Endothelial cell of umbilical vein (primary cell): ENCODE measurements around the gene PPP1R13B. TPM values are rescaled to one million over a fixed set of nuclear protein-coding genes. Genes with fewer than 3 reads are reported as not detected.

Experiments used
- BruUV-seq: library from RNA; stranded (reverse); fragments of 400-500 nt; replicated peaks from 2 replicates; lab custom pipeline; 2021; lab: Mats Ljungman, UMichigan
- CTCF ChIA-PET: fragments of 300-600, 350-600 bp; sonication (Branson Sonifier 250); formaldehyde crosslinking; loops from one replicate; lab custom pipeline; 2021; ENCODE audit warnings: antibody characterized with exemption, inconsistent platforms; lab: Charles Lee
- POLR2A ChIA-PET: fragments of 300-600, 350-600 bp; sonication (Branson Sonifier 250); formaldehyde crosslinking; loops from one replicate; lab custom pipeline; 2021; ENCODE audit warnings: antibody characterized with exemption, inconsistent platforms; lab: Charles Lee
- DNase-seq: peaks from one replicate; pipeline ENCODE4 v3.0.0-alpha.2; 2011; ENCODE audit warnings: low read depth, low spot score
- FAIRE-seq: peaks from 2 replicates; lab custom pipeline; 2011; peaks lifted over from hg19 to GRCh38; lab: Jason Lieb, UNC
- H2AFZ ChIP-seq: 2 replicates; pipeline ENCODE4 v1.6.0; 2012; ENCODE audit warnings: low read depth, low read length, control low read depth, inconsistent platforms
- H3K27ac ChIP-seq: 2 replicates; pipeline ENCODE4 v1.5.1; 2011; ENCODE audit warnings: low read depth, mild to moderate bottlenecking, control low read depth, low read length, moderate library complexity; ENCODE audit not compliant: insufficient read depth
- H3K27me3 ChIP-seq, 2 experiments: 2 replicates each; pipeline versions ENCODE4 v1.6.0 to v1.6.1; 2011; ENCODE audit warnings: low read length in 2 of 2, mixed read lengths in 1 of 2; ENCODE audit not compliant: control insufficient read depth in 2 of 2, insufficient read depth in 2 of 2
- H3K36me3 ChIP-seq, 2 experiments: 2 replicates in 1 of 2; 3 replicates in 1 of 2; pipeline ENCODE4 v1.5.1; 2011; ENCODE audit warnings: low read length in 2 of 2, mild to moderate bottlenecking in 1 of 2, moderate library complexity in 1 of 2; ENCODE audit not compliant: control insufficient read depth in 2 of 2, insufficient read depth in 2 of 2; ENCODE audit errors: extremely low read depth in 1 of 2
- H3K4me1 ChIP-seq: 3 replicates; pipeline ENCODE4 v1.5.1; 2011; ENCODE audit warnings: mild to moderate bottlenecking, low read length; ENCODE audit not compliant: control insufficient read depth, insufficient read depth; ENCODE audit errors: extremely low read depth
- H3K4me2 ChIP-seq: 2 replicates; pipeline ENCODE4 v1.6.1; 2011; ENCODE audit warnings: low read length, control low read depth, mixed read lengths; ENCODE audit not compliant: insufficient read depth
- H3K4me3 ChIP-seq, 3 experiments: fragments of 200-600 bp in 1 of 3; sonication (generic), shearing (Covaris generic) in 1 of 3; replicated peaks in 1 of 3; 2 replicates each; pipeline ENCODE4 v1.5.1; 2011 to 2016; ENCODE audit warnings: control low read depth in 3 of 3, low read length in 3 of 3, mild to moderate bottlenecking in 2 of 3, inconsistent platforms in 1 of 3, low read depth in 1 of 3, moderate library complexity in 1 of 3; ENCODE audit not compliant: insufficient read depth in 1 of 3
- H3K79me2 ChIP-seq: 2 replicates; pipeline ENCODE4 v1.6.0; 2012; ENCODE audit warnings: low read length, inconsistent platforms; ENCODE audit not compliant: control insufficient read depth, insufficient read depth
- H3K9ac ChIP-seq: replicated peaks from 2 replicates; pipeline ENCODE3; 2011; ENCODE audit warnings: low read length, control low read depth; ENCODE audit not compliant: insufficient read depth; ENCODE audit errors: extremely low read depth
- H3K9me1 ChIP-seq: replicated peaks from 3 replicates; pipeline ENCODE4 v1.6.0; 2011; ENCODE audit warnings: mild to moderate bottlenecking, low read length; ENCODE audit not compliant: control insufficient read depth, insufficient read depth; ENCODE audit errors: extremely low read depth
- H3K9me3 ChIP-seq: replicated peaks from 2 replicates; pipeline ENCODE4 v1.5.1; 2012; ENCODE audit warnings: low read length, inconsistent platforms; ENCODE audit not compliant: control insufficient read depth, insufficient read depth
- H4K20me1 ChIP-seq: replicated peaks from 2 replicates; pipeline ENCODE3; 2011; ENCODE audit warnings: mild to moderate bottlenecking, low read length; ENCODE audit not compliant: control insufficient read depth, insufficient read depth; ENCODE audit errors: extremely low read depth
- GATA2 ChIP-seq: IDR thresholded peaks from 2 replicates; pipeline ENCODE4 v1.7.0; 2011; ENCODE audit warnings: low read depth, mild to moderate bottlenecking, moderate library complexity, mixed read lengths, low read length; ENCODE audit not compliant: insufficient read length, insufficient read depth
- JUN ChIP-seq: IDR thresholded peaks from 2 replicates; pipeline ENCODE4 v1.6.1; 2011; ENCODE audit warnings: borderline replicate concordance, low read depth; ENCODE audit not compliant: insufficient read length, insufficient read depth
- POLR2A ChIP-seq: IDR thresholded peaks from 2 replicates; pipeline ENCODE4 v1.6.1; 2012; ENCODE audit warnings: low read depth, mild to moderate bottlenecking, control low read depth, low read length
- dilution Hi-C: fragments of 300-500 bp; cut with MboI; formaldehyde crosslinking; loops from one replicate; pipeline ENCODE4 v1.15.0; 2019; ENCODE audit warnings: low sequenced_read_pairs; ENCODE audit not compliant: extremely low pct_ligation_motif_present
- intact Hi-C: fragments of 100-400 bp; cut with micrococcal nuclease; formaldehyde crosslinking; loops from one replicate; pipeline ENCODE4 v1.10.0; 2022
- polyA plus RNA-seq, 4 experiments: library from polyadenylated mRNA; depleted of rRNA in 3 of 4; stranded (reverse) in 3 of 4; unstranded in 1 of 4; fragments of >200 nt; gene quantifications; 2 replicates each; pipeline versions ENCODE4 v1.2.1 to v1.2.3, GENCODE V29; 2011 to 2012; ENCODE audit warnings: missing spikeins in 1 of 4
- total RNA-seq: library from RNA; stranded (reverse); gene quantifications from 2 replicates; pipeline ENCODE4 v1.2.3, GENCODE V29; 2021
- TF ChIP-seq, protein P1 (sequence below), 2 donors: IDR thresholded peaks; 1 replicate in 1 of 2; 2 replicates in 1 of 2; pipeline ENCODE4 v1.5.1; 2011; ENCODE audit warnings: low read length in 2 of 2, mild to moderate bottlenecking in 2 of 2, moderate library complexity in 2 of 2, control low read depth in 1 of 2, inconsistent platforms in 1 of 2, low read depth in 1 of 2; ENCODE audit not compliant: insufficient read depth in 1 of 2; ENCODE audit errors: extremely low read depth in 1 of 2
- TF ChIP-seq, protein P2 (sequence below): IDR thresholded peaks from 2 replicates; pipeline ENCODE4 v1.6.1; 2011; ENCODE audit not compliant: insufficient read depth, insufficient read length

Gene PPP1R13B
- total and polyA plus RNA-seq, 2 donors (not counting 3 experiments of a cell fraction or from before 2014, with no cell fraction given): 10.0 to 30.0 TPM

DNA sequence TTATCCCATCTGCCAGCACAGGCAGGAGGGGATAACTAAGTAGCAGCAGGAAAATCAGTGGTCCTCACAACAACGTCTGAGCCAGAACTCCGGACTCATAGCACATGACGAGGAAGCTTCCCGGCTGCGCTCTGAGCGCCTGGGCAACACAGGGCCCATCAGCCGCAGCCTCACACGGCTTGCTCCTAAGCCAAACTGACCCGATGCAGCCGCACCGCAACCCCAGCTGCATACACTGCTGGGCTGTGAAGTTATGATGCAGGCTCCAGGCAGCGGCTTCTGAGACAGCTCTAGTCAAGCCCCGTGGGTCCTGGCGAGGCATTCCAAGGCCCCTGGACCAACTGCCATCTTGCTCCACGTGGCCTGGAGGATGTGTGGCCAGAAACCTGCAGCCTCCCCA, 103.7 kb downstream of the PPP1R13B start:
- POLR2A ChIA-PET: no interaction called here
- no TSS peak for BruUV-seq

More for the DNA sequence above, 103.7 kb downstream of the PPP1R13B start:
- dilution Hi-C loops: no loop called here
- no peak overlapping the region for H3K27ac ChIP-seq
- no peak for TF ChIP-seq JUN
- TF ChIP-seq GATA2: no peak
- TF ChIP-seq, protein P1, sequence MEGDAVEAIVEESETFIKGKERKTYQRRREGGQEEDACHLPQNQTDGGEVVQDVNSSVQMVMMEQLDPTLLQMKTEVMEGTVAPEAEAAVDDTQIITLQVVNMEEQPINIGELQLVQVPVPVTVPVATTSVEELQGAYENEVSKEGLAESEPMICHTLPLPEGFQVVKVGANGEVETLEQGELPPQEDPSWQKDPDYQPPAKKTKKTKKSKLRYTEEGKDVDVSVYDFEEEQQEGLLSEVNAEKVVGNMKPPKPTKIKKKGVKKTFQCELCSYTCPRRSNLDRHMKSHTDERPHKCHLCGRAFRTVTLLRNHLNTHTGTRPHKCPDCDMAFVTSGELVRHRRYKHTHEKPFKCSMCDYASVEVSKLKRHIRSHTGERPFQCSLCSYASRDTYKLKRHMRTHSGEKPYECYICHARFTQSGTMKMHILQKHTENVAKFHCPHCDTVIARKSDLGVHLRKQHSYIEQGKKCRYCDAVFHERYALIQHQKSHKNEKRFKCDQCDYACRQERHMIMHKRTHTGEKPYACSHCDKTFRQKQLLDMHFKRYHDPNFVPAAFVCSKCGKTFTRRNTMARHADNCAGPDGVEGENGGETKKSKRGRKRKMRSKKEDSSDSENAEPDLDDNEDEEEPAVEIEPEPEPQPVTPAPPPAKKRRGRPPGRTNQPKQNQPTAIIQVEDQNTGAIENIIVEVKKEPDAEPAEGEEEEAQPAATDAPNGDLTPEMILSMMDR (IDR thresholded peaks at IDR 0.05; ENCODE audit: extremely low read depth in 1 of 2, insufficient read depth in 1 of 2, low read depth in 1 of 2, low read length in 2 of 2): no peak
- TF ChIP-seq POLR2A: no peak
- TF ChIP-seq, protein P2, sequence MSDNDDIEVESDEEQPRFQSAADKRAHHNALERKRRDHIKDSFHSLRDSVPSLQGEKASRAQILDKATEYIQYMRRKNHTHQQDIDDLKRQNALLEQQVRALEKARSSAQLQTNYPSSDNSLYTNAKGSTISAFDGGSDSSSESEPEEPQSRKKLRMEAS: no peak
- no peaks in the 10 kb centered on the region for H3K9me1 ChIP-seq
- H3K4me1 ChIP-seq: peaks cover 14% of the 10 kb centered on the region
- H4K20me1 ChIP-seq: no peaks in the 10 kb centered on the region
- H3K79me2 ChIP-seq: no peaks in the 10 kb centered on the region
- no peak overlapping the region for H3K4me3 ChIP-seq
- no peaks in the 10 kb centered on the region for H3K9me3 ChIP-seq
- CTCF ChIA-PET: no interaction called here
- H3K9ac ChIP-seq: no peak overlapping the region
- H3K27me3 ChIP-seq: no peaks in the 10 kb centered on the region
- H3K4me2 ChIP-seq: no peak overlapping the region
- FAIRE-seq (no peak), DNase-seq (no peak)
- intact Hi-C loops: no loop called here
- no peak overlapping the region for H2AFZ ChIP-seq
- H3K36me3 ChIP-seq: peaks cover 0 to 29% of the 10 kb centered on the region in 2 experiments
